ENCODE data around the gene PCNX1. TPM values are rescaled to one million over a fixed set of nuclear protein-coding genes. Genes with fewer than 3 reads are reported as not detected.

PCNX1 gene
- total and polyA plus RNA-seq, 2 experiments from 2014 or later: 6.9 to 33.5 TPM

DNA sequence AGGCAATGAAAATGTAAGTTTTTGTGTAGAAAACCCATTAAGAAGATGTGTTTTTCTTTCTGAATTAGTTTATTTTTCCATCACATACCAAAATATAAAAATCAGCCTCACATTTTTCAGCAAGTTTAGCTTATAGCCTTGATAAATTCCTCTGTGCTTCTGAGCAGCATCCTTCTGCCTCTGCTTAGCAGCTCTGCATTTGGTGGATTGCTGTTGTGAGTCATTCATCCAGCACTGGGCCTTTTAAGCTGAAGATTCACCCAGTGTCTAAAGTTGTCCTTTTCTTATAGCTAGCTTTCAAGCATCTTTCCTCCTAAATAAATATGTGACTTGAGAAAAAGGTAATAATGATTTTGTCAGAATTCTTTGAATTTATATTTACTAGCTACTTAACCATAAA lies 206.1 kb downstream of the PCNX1 start:
- Histone ChIP-seq H3K4me2 (ENCODE audit: unreplicated experiment) (no peak overlapping the region), H3K9me3 (ENCODE audit: low read depth) (no peaks in the 10 kb centered on the region), H3K27me3 (replicated peaks; ENCODE audit: insufficient read depth) (no peaks in the 10 kb centered on the region), H3K9ac (no peak overlapping the region), H4K20me1 (ENCODE audit: insufficient read depth) (no peaks in the 10 kb centered on the region), H3K36me3 (ENCODE audit: low read depth) (peaks cover 37% of the 10 kb centered on the region), H3K4me1 (ENCODE audit: insufficient read depth) (peaks cover 18% of the 10 kb centered on the region; the same call in 1 of the 2 replicates), H3K79me2 (ENCODE audit: insufficient read depth) (no peaks in the 10 kb centered on the region), H3K9me2 (ENCODE audit: insufficient read depth) (no peaks in the 10 kb centered on the region), H3K27ac (no peak overlapping the region), H3K4me3 (no peak overlapping the region), H2AFZ (no peak overlapping the region), H3F3A (ENCODE audit: insufficient read depth) (peaks cover 38% of the 10 kb centered on the region)
- peak; percentile 64 for DNase-seq
- no peak for TF ChIP-seq EZH2 (IDR thresholded peaks at IDR 0.05; ENCODE audit: insufficient read depth, poor library complexity, severe bottlenecking)
- TF ChIP-seq EZH2phosphoT487 (IDR thresholded peaks at IDR 0.05; ENCODE audit: insufficient read depth, low read depth): no peak
- in situ Hi-C loops (cut with MboI): loop anchor here (25.0 kb wide), 1 partner anchor 749 kb away; no protein-coding TSS in a partner anchor

DNA sequence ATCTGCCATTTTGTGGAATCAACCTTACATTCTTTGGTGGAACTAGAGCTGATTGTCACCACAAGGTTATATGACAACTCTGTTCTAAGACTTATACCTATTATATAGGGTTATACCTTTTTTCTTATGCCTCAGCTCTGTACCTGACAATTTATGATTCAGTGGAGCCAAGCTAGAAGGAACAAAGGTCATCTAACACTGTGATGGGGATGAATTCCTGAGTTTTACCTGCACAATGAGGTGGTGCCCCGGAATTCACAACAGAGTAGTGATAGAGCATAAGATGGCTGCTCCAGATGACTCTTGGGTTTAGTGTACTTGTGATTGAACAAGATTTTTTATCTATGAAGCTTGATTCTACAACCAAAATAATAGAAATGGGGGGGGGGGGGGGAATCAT lies 207.3 kb downstream of the PCNX1 start:
- Histone ChIP-seq H3K36me3 (ENCODE audit: low read depth) (peaks cover 37% of the 10 kb centered on the region), H3K9me3 (ENCODE audit: low read depth) (no peaks in the 10 kb centered on the region), H4K20me1 (ENCODE audit: insufficient read depth) (no peaks in the 10 kb centered on the region), H3K4me3 (no peak overlapping the region), H3K4me2 (ENCODE audit: unreplicated experiment) (no peak overlapping the region), H2AFZ (no peak overlapping the region), H3K27ac (no peak overlapping the region), H3K27me3 (replicated peaks; ENCODE audit: insufficient read depth) (no peaks in the 10 kb centered on the region), H3K79me2 (ENCODE audit: insufficient read depth) (no peaks in the 10 kb centered on the region), H3K9ac (no peak overlapping the region), H3F3A (ENCODE audit: insufficient read depth) (peaks cover 42% of the 10 kb centered on the region), H3K4me1 (ENCODE audit: insufficient read depth) (peaks cover 21% of the 10 kb centered on the region), H3K9me2 (ENCODE audit: insufficient read depth) (no peaks in the 10 kb centered on the region)
- TF ChIP-seq EZH2phosphoT487 (IDR thresholded peaks at IDR 0.05; ENCODE audit: insufficient read depth, low read depth): no peak
- no peak for TF ChIP-seq EZH2 (IDR thresholded peaks at IDR 0.05; ENCODE audit: insufficient read depth, poor library complexity, severe bottlenecking)
- 94 to 100% methylated on average over 1 of the region's 1 CpG for whole genome bisulfite sequencing, 2 experiments (ENCODE audit: low coverage in 1 of 2, low lambda C conversion rate in 2 of 2, missing lambda C conversion rate in 2 of 2)
- in situ Hi-C loops (cut with MboI): loop anchor here (25.0 kb wide), 1 partner anchor 748 kb away; no protein-coding TSS in a partner anchor
- DNase-seq: no peak

DNA sequence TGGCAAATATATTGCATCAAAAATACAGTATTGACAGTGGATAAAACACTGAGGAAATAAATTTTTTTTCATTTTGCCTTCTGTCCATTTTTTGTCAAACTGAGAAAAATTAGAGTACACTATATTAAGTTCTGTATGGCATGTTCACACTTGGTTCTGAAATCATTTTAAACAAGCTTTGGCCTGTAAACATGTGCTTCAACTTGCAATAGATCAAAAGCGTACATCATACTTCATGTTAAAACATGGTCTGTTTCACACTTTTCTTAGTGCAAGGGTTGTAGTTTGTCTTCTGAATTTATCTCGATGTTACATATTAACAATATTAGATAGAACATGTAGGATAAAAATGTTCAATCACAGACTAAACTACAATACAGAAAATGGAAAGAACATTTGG lies 208.0 kb downstream of the PCNX1 start:
- Histone ChIP-seq H3K27me3 (replicated peaks; ENCODE audit: insufficient read depth) (no peaks in the 10 kb centered on the region), H3K4me3 (no peak overlapping the region), H3K36me3 (ENCODE audit: low read depth) (peaks cover 30% of the 10 kb centered on the region), H3K27ac (no peak overlapping the region), H4K20me1 (ENCODE audit: insufficient read depth) (no peaks in the 10 kb centered on the region), H3K4me1 (ENCODE audit: insufficient read depth) (peaks cover 24% of the 10 kb centered on the region), H3K9me2 (ENCODE audit: insufficient read depth) (no peaks in the 10 kb centered on the region), H3K9ac (no peak overlapping the region), H2AFZ (no peak overlapping the region), H3K9me3 (ENCODE audit: low read depth) (no peaks in the 10 kb centered on the region), H3K79me2 (ENCODE audit: insufficient read depth) (no peaks in the 10 kb centered on the region), H3F3A (ENCODE audit: insufficient read depth) (peaks cover 42% of the 10 kb centered on the region), H3K4me2 (ENCODE audit: unreplicated experiment) (no peak overlapping the region)
- no peak for TF ChIP-seq EZH2phosphoT487 (IDR thresholded peaks at IDR 0.05; ENCODE audit: insufficient read depth, low read depth)
- no peak for TF ChIP-seq EZH2 (IDR thresholded peaks at IDR 0.05; ENCODE audit: insufficient read depth, poor library complexity, severe bottlenecking)
- WGBS, 2 experiments (ENCODE audit: low coverage in 1 of 2, low lambda C conversion rate in 2 of 2, missing lambda C conversion rate in 2 of 2): 67 to 71% methylated on average over 2 of the region's 2 CpGs
- in situ Hi-C loops (cut with MboI): loop anchor here (25.0 kb wide), 1 partner anchor 747 kb away; no protein-coding TSS in a partner anchor
- no peak for DNase-seq

DNA sequence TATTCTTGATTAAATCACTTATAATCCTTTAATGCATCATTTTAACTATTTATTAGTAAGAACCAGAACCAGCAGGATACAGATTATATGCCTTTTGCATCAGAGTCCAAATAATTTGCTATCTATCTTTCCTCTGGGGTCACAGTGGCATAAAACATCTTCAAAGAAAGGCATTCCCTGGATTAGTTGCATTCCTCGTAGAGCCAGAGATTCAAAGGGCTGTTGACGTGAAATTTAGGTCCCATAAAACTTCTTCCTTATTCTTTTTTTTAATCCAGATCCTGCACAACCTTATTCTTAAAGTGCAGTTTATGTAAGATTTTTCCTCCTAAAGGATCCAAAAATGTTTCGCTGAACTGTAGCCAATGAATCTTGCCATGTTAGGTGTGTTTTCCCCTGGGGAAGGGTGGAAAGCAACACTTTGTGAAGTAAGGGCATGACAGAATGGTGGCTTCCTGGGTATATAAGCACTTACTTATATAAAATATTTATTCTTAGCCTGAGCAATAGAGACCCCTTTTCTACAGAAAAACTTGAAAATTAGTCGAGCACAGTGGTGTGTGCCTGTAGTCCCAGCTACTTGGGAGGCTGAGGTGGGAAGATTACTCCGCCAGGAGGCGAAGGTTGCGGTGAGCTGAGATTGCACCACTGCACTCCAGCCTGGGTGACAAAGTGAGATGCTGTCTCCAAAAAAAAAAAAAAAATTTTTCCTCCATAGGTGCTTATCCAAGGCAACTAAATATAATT lies 208.7 kb downstream of the PCNX1 start:
- Histone ChIP-seq H3K36me3 (ENCODE audit: low read depth) (peaks cover 23% of the 10 kb centered on the region; the same call in 1 of the 2 replicates), H3K27ac (no peak overlapping the region), H3K27me3 (replicated peaks; ENCODE audit: insufficient read depth) (no peaks in the 10 kb centered on the region), H3K4me2 (ENCODE audit: unreplicated experiment) (no peak overlapping the region), H3F3A (ENCODE audit: insufficient read depth) (peaks cover 41% of the 10 kb centered on the region), H3K9ac (no peak overlapping the region), H3K9me3 (ENCODE audit: low read depth) (no peaks in the 10 kb centered on the region), H3K79me2 (ENCODE audit: insufficient read depth) (no peaks in the 10 kb centered on the region), H3K9me2 (ENCODE audit: insufficient read depth) (no peaks in the 10 kb centered on the region), H3K4me1 (ENCODE audit: insufficient read depth) (peaks cover 24% of the 10 kb centered on the region), H4K20me1 (ENCODE audit: insufficient read depth) (no peaks in the 10 kb centered on the region), H3K4me3 (no peak overlapping the region), H2AFZ (no peak overlapping the region)
- in situ Hi-C loops (cut with MboI): loop anchor here (25.0 kb wide), 1 partner anchor 746 kb away; no protein-coding TSS in a partner anchor
- whole genome bisulfite sequencing, 2 experiments (ENCODE audit: low coverage in 1 of 2, low lambda C conversion rate in 2 of 2, missing lambda C conversion rate in 2 of 2): 94 to 98% methylated on average over 7 of the region's 7 CpGs
- TF ChIP-seq EZH2phosphoT487 (IDR thresholded peaks at IDR 0.05; ENCODE audit: insufficient read depth, low read depth) (no peak), EZH2 (IDR thresholded peaks at IDR 0.05; ENCODE audit: insufficient read depth, poor library complexity, severe bottlenecking) (no peak)
- DNase-seq: no peak

Data from GM23248 (cell line).